H9 (cell line): ENCODE results near the gene NUP205. TPM values are rescaled to one million over a fixed set of nuclear protein-coding genes. Genes with fewer than 3 reads are reported as not detected.

Experiments
- DNase-seq: peaks from one replicate; pipeline ENCODE4 v3.0.0-alpha.2; 2017
- H2AFZ ChIP-seq: one replicate; pipeline ENCODE4 v1.6.1; 2013; ENCODE audit warnings: mild to moderate bottlenecking, low read length, control low read depth, moderate library complexity
- H2AK5ac ChIP-seq: 2 replicates; pipeline ENCODE4 v1.6.1; 2013; ENCODE audit warnings: low read length, control low read depth, mixed read lengths; ENCODE audit not compliant: insufficient read length
- H2BK120ac ChIP-seq: one replicate; pipeline ENCODE4 v1.6.1; 2013; ENCODE audit warnings: low read depth, mild to moderate bottlenecking, low read length, control low read depth, inconsistent platforms; ENCODE audit not compliant: poor library complexity, severe bottlenecking
- H2BK12ac ChIP-seq: 2 replicates; pipeline ENCODE4 v1.6.1; 2013; ENCODE audit warnings: low read length, control low read depth, mixed read lengths, low read depth; ENCODE audit not compliant: insufficient read length
- H2BK15ac ChIP-seq: 2 replicates; pipeline ENCODE4 v1.6.1; 2013; ENCODE audit warnings: low read depth, low read length, control low read depth
- H2BK20ac ChIP-seq: one replicate; pipeline ENCODE4 v1.6.1; 2013; ENCODE audit warnings: low read depth, mild to moderate bottlenecking, low read length, control low read depth, inconsistent platforms; ENCODE audit not compliant: poor library complexity, severe bottlenecking
- H2BK5ac ChIP-seq: 2 replicates; pipeline ENCODE4 v1.6.1; 2013; ENCODE audit warnings: low read length, control low read depth, mixed read lengths; ENCODE audit not compliant: insufficient read length
- H3K14ac ChIP-seq: 2 replicates; pipeline ENCODE4 v1.6.1; 2013; ENCODE audit warnings: low read length, control low read depth; ENCODE audit not compliant: insufficient read depth
- H3K18ac ChIP-seq: 2 replicates; pipeline ENCODE4 v1.6.1; 2013; ENCODE audit warnings: low read depth, mild to moderate bottlenecking, mixed read lengths, low read length, control low read depth; ENCODE audit not compliant: insufficient read length
- H3K23ac ChIP-seq: 2 replicates; pipeline ENCODE4 v1.6.1; 2013; ENCODE audit warnings: low read length, control low read depth, mixed read lengths, low read depth; ENCODE audit not compliant: insufficient read length
- H3K23me2 ChIP-seq: 2 replicates; pipeline ENCODE4 v1.6.1; 2013; ENCODE audit warnings: low read depth, mild to moderate bottlenecking, mixed read lengths, low read length, control low read depth; ENCODE audit not compliant: insufficient read length, poor library complexity, severe bottlenecking
- H3K27ac ChIP-seq: 2 replicates; pipeline ENCODE4 v1.5.1; 2013; ENCODE audit warnings: low read length, control low read depth, mixed read lengths, low read depth; ENCODE audit not compliant: insufficient read length
- H3K27me3 ChIP-seq: 2 replicates; pipeline ENCODE4 v1.6.1; 2013; ENCODE audit warnings: low read length, control low read depth, inconsistent platforms; ENCODE audit not compliant: insufficient read depth
- H3K4ac ChIP-seq: 2 replicates; pipeline ENCODE4 v1.6.1; 2013; ENCODE audit warnings: low read depth, mild to moderate bottlenecking, control low read depth, inconsistent platforms, low read length, moderate library complexity
- H3K4me1 ChIP-seq: 2 replicates; pipeline ENCODE4 v1.6.1; 2013; ENCODE audit warnings: low read length, control low read depth, inconsistent platforms; ENCODE audit not compliant: insufficient read depth
- H3K4me2 ChIP-seq: 2 replicates; pipeline ENCODE4 v1.6.1; 2013; ENCODE audit warnings: low read length, control low read depth, mixed read lengths; ENCODE audit not compliant: insufficient read length, insufficient read depth
- H3K56ac ChIP-seq: 2 replicates; pipeline ENCODE4 v1.6.1; 2013; ENCODE audit warnings: low read depth, mild to moderate bottlenecking, mixed read lengths, low read length, control low read depth; ENCODE audit not compliant: insufficient read length
- H3K79me1 ChIP-seq: 2 replicates; pipeline ENCODE4 v1.6.1; 2013; ENCODE audit warnings: low read depth, mild to moderate bottlenecking, moderate library complexity, low read length, control low read depth, inconsistent platforms; ENCODE audit not compliant: insufficient read depth, poor library complexity, severe bottlenecking
- H3K79me2 ChIP-seq: 2 replicates; pipeline ENCODE4 v1.6.1; 2013; ENCODE audit warnings: low read length, control low read depth, inconsistent platforms; ENCODE audit not compliant: insufficient read depth
- H3K9ac ChIP-seq: 2 replicates; pipeline ENCODE4 v1.6.1; 2013; ENCODE audit warnings: low read length, control low read depth, mixed read lengths; ENCODE audit not compliant: insufficient read length; ENCODE audit errors: extremely low read depth
- H3K9me3 ChIP-seq: one replicate; pipeline ENCODE4 v1.6.1; 2013; ENCODE audit warnings: low read depth, low read length, inconsistent platforms; ENCODE audit not compliant: control insufficient read depth
- H3T11ph ChIP-seq: one replicate; pipeline ENCODE4 v1.6.1; 2013; ENCODE audit warnings: mild to moderate bottlenecking, low read length, control low read depth, inconsistent platforms
- H4K20me1 ChIP-seq: one replicate; pipeline ENCODE4 v1.6.1; 2013; ENCODE audit not compliant: control insufficient read depth, insufficient read length, insufficient read depth
- H4K5ac ChIP-seq: 2 replicates; pipeline ENCODE4 v1.6.1; 2013; ENCODE audit warnings: low read depth, mild to moderate bottlenecking, mixed read lengths, low read length, control low read depth; ENCODE audit not compliant: insufficient read length
- H4K8ac ChIP-seq: replicated peaks from 2 replicates; pipeline ENCODE4 v1.6.1; 2013; ENCODE audit warnings: low read length, control low read depth, mixed read lengths, low read depth; ENCODE audit not compliant: insufficient read length
- H4K91ac ChIP-seq: 2 replicates; pipeline ENCODE4 v1.6.1; 2013; ENCODE audit warnings: low read depth, mild to moderate bottlenecking, moderate library complexity, mixed read lengths, low read length, control low read depth; ENCODE audit not compliant: insufficient read length
- H3K27ac Mint-ChIP-seq, 3 experiments: 2 replicates in 2 of 3; 3 replicates in 1 of 3; pipeline ENCODE4 v1.8.0; 2020 to 2021; ENCODE audit warnings: mixed read lengths in 3 of 3, mild to moderate bottlenecking in 1 of 3, moderate library complexity in 1 of 3
- H3K27me3 Mint-ChIP-seq: 2 replicates; pipeline ENCODE4 v1.8.0; 2021; ENCODE audit warnings: low read depth, mild to moderate bottlenecking, moderate library complexity, mixed read lengths
- H3K36me3 Mint-ChIP-seq, 3 experiments: 2 replicates in 2 of 3; 3 replicates in 1 of 3; pipeline ENCODE4 v1.8.0; 2020 to 2021; ENCODE audit warnings: low read depth in 3 of 3, mixed read lengths in 3 of 3; ENCODE audit not compliant: insufficient read depth in 1 of 3
- H3K4me1 Mint-ChIP-seq, 2 experiments: 2 replicates each; pipeline ENCODE4 v1.8.0; 2020; ENCODE audit warnings: mixed read lengths in 2 of 2
- H3K4me3 Mint-ChIP-seq, 2 experiments: 2 replicates in 1 of 2; 3 replicates in 1 of 2; pipeline ENCODE4 v1.8.0; 2020 to 2021; ENCODE audit warnings: mild to moderate bottlenecking in 2 of 2, mixed read lengths in 2 of 2, moderate library complexity in 1 of 2
- H3K9me3 Mint-ChIP-seq, 2 experiments: 2 replicates in 1 of 2; 3 replicates in 1 of 2; pipeline ENCODE4 v1.8.0; 2020; ENCODE audit warnings: mild to moderate bottlenecking in 2 of 2, mixed read lengths in 2 of 2, moderate library complexity in 1 of 2
- WGBS: extraction: QIAGEN DNeasy Blood & Tissue Kit; methylation state at CpG from one replicate; pipeline ENCODE4 v1.1.7; 2013; ENCODE audit warnings: missing lambda C conversion rate, low lambda C conversion rate, mixed read lengths; ENCODE audit not compliant: insufficient read length; ENCODE audit errors: extremely low coverage; 5-methylcytosine and 5-hydroxymethylcytosine counted together
- total RNA-seq: library from RNA; stranded (reverse); gene quantifications from 2 replicates; pipeline ENCODE4 v1.2.1, GENCODE V29; 2021
- TF ChIP-seq, protein P1 (sequence below): fragments of 200-600 bp; sonication (generic); conservative IDR thresholded peaks from 3 replicates; pipeline ENCODE4 v1.8.0; 2021; ENCODE audit warnings: antibody characterized with exemption, mild to moderate bottlenecking

NUP205 gene
- total RNA-seq, 1 experiment from 2014 or later: 158 TPM

DNA sequence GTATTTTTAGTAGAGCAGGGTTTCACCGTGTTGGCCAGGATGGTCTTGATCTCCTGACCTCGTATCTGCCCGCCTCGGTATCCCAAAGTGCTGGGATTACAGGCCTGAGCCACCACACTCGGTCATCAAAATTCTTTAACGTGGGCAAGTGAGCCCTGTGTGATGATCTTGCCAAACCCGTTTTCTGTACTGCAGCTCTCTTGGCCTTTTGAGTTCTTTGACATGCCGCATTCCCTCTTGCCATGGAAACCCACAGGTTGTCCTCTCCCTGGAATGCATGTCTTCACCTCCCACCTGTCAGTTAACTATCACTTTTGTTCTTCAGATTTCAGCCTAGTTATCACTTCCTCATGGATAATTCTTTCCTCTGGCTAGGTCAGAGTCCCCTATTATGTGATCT lies 5.0 kb downstream of the NUP205 start:
- DNase-seq: peak; percentile 89
- peak overlapping the region; percentile 14 to 58; a peak in 4 of 5 replicates for H3K4me3 Mint-ChIP-seq
- Histone ChIP-seq H2BK15ac (no peak overlapping the region), H3K4me1 (peaks cover 3% of the 10 kb centered on the region), H3K4ac (no peak overlapping the region), H3K23ac (no peak overlapping the region), H3K56ac (no peak overlapping the region), H3K9me3 (no peaks in the 10 kb centered on the region), H4K91ac (peak overlapping the region; percentile 35), H4K5ac (no peak overlapping the region), H3K4me2 (peak overlapping the region; percentile 33), H2BK120ac (peak overlapping the region; percentile 65), H2BK5ac (no peak overlapping the region), H4K8ac (no peak overlapping the region), H3K9ac (no peak overlapping the region), H3K18ac (no peak overlapping the region), H4K20me1 (no peaks in the 10 kb centered on the region), H3T11ph (no peak overlapping the region), H2BK20ac (no peak overlapping the region), H2BK12ac (no peak overlapping the region), H3K27ac (peak overlapping the region; percentile 50), H2AFZ (no peak overlapping the region), H3K79me1 (peaks cover 6% of the 10 kb centered on the region), H3K27me3 (no peaks in the 10 kb centered on the region), H3K23me2 (peaks cover 4% of the 10 kb centered on the region), H2AK5ac (no peak overlapping the region), H3K79me2 (peaks cover 38% of the 10 kb centered on the region; the same call in 1 of the 2 replicates), H3K14ac (no peak overlapping the region)
- H3K27ac Mint-ChIP-seq: peak overlapping the region; percentile 45 to 95 (median 80)
- WGBS: no CpG with 5 or more reads among the region's 8 CpGs
- peaks cover 8 to 19% (median 12%) of the 10 kb centered on the region in 3 experiments; a peak in 6 of 7 replicates for H3K36me3 Mint-ChIP-seq
- H3K4me1 Mint-ChIP-seq: peaks cover 32 to 35% of the 10 kb centered on the region in 2 experiments
- TF ChIP-seq, protein P1, sequence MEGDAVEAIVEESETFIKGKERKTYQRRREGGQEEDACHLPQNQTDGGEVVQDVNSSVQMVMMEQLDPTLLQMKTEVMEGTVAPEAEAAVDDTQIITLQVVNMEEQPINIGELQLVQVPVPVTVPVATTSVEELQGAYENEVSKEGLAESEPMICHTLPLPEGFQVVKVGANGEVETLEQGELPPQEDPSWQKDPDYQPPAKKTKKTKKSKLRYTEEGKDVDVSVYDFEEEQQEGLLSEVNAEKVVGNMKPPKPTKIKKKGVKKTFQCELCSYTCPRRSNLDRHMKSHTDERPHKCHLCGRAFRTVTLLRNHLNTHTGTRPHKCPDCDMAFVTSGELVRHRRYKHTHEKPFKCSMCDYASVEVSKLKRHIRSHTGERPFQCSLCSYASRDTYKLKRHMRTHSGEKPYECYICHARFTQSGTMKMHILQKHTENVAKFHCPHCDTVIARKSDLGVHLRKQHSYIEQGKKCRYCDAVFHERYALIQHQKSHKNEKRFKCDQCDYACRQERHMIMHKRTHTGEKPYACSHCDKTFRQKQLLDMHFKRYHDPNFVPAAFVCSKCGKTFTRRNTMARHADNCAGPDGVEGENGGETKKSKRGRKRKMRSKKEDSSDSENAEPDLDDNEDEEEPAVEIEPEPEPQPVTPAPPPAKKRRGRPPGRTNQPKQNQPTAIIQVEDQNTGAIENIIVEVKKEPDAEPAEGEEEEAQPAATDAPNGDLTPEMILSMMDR: no peak
- no peaks in the 10 kb centered on the region for H3K9me3 Mint-ChIP-seq
- H3K27me3 Mint-ChIP-seq: no peaks in the 10 kb centered on the region
